PC-3 (cell line): Measurements from ENCODE around the gene DDX10. TPM values are rescaled to one million over a fixed set of nuclear protein-coding genes. Genes with fewer than 3 reads are reported as not detected.
A peak's percentile ranks its signal among the peaks of the same experiment; 100 is the strongest.

Experiments
- ATAC-seq: fragments of 200-7000 bp; cut with Tn5 transposase; 2 replicates; pipeline ENCODE4 v1.9.1; 2020; ENCODE audit warnings: mild to moderate bottlenecking, moderate library complexity
- BruUV-seq: library from RNA; stranded (reverse); fragments of 400-500 nt; replicated peaks from 2 replicates; lab custom pipeline; 2021; lab: Mats Ljungman, UMichigan
- CTCF ChIA-PET: fragments of 300-600 bp; sonication (Branson Sonifier 250); formaldehyde crosslinking; loops from one replicate; lab custom pipeline; 2022; ENCODE audit warnings: antibody characterized with exemption; lab: Charles Lee
- POLR2A ChIA-PET: fragments of 300-600 bp; sonication (Branson Sonifier 250); formaldehyde crosslinking; loops from one replicate; lab custom pipeline; 2022; ENCODE audit warnings: antibody characterized with exemption; ENCODE audit not compliant: unreplicated experiment; lab: Charles Lee
- DNase-seq: peaks from one replicate; pipeline ENCODE4 v3.0.0-alpha.2; 2015
- H2AFZ ChIP-seq: fragments of 300-600 bp; sonication (generic); 2 replicates; pipeline ENCODE4 v1.6.0; 2016; ENCODE audit warnings: antibody characterized with exemption, low read length
- H3F3A ChIP-seq: fragments of 300-600 bp; sonication (generic); one replicate; pipeline ENCODE4 v1.6.0; 2017; ENCODE audit warnings: antibody characterized with exemption, low read length, control low read depth, mild to moderate bottlenecking; ENCODE audit not compliant: unreplicated experiment
- H3K27ac ChIP-seq: fragments of 300-600 bp; sonication (generic); 2 replicates; pipeline ENCODE4 v1.5.1; 2016; ENCODE audit warnings: mild to moderate bottlenecking, low read length
- H3K27me3 ChIP-seq: fragments of 300-600 bp; sonication (generic); 2 replicates; pipeline ENCODE4 v1.6.1; 2016; ENCODE audit warnings: low read length, mixed read lengths
- H3K36me3 ChIP-seq: fragments of 300-600 bp; sonication (generic); 2 replicates; pipeline ENCODE4 v1.6.1; 2016; ENCODE audit warnings: low read depth, mixed run types, low read length, mixed read lengths
- H3K4me1 ChIP-seq: fragments of 300-600 bp; sonication (generic); 2 replicates; pipeline ENCODE4 v1.5.1; 2016; ENCODE audit warnings: low read length; ENCODE audit not compliant: insufficient read depth
- H3K4me2 ChIP-seq: fragments of 300-600 bp; sonication (generic); 2 replicates; pipeline ENCODE4 v1.6.0; 2016; ENCODE audit warnings: low read length
- H3K4me3 ChIP-seq: fragments of 300-600 bp; sonication (generic); 2 replicates; pipeline ENCODE4 v1.5.1; 2016; ENCODE audit warnings: mild to moderate bottlenecking, low read length, mixed read lengths
- H3K79me2 ChIP-seq: fragments of 300-600 bp; sonication (generic); 2 replicates; pipeline ENCODE4 v1.6.1; 2017; ENCODE audit warnings: low read length, mixed read lengths
- H3K9ac ChIP-seq: fragments of 300-600 bp; sonication (generic); 2 replicates; pipeline ENCODE4 v1.6.0; 2016; ENCODE audit warnings: mild to moderate bottlenecking, low read length
- H3K9me2 ChIP-seq: fragments of 300-600 bp; sonication (generic); replicated peaks from 2 replicates; pipeline ENCODE4 v1.6.1; 2016; ENCODE audit warnings: mixed run types, low read length, mixed read lengths
- H3K9me3 ChIP-seq: fragments of 300-600 bp; sonication (generic); 2 replicates; pipeline ENCODE4 v1.6.1; 2016; ENCODE audit warnings: low read length, mixed read lengths
- H4K20me1 ChIP-seq: fragments of 300-600 bp; sonication (generic); 2 replicates; pipeline ENCODE4 v1.6.1; 2016; ENCODE audit warnings: low read length, mixed read lengths
- EZH2 ChIP-seq: fragments of 300-600 bp; sonication (generic); IDR thresholded peaks from one replicate; pipeline ENCODE4 v1.6.1; 2017; ENCODE audit warnings: antibody characterized with exemption, mild to moderate bottlenecking, low read length; ENCODE audit not compliant: unreplicated experiment
- EZH2phosphoT487 ChIP-seq: fragments of 300-600 bp; sonication (generic); IDR thresholded peaks from 2 replicates; pipeline ENCODE4 v1.6.1; 2018; ENCODE audit warnings: mild to moderate bottlenecking, antibody characterized with exemption, low read length, borderline replicate concordance
- intact Hi-C: fragments of 100-400 bp; cut with micrococcal nuclease; formaldehyde crosslinking; loops from 2 replicates; pipeline ENCODE4 v1.9.0; 2023
- total RNA-seq: library from RNA; depleted of rRNA; stranded (reverse); fragments of >200 nt; gene quantifications from 2 replicates; pipeline ENCODE4 v1.2.3, GENCODE V29; 2014
- TF ChIP-seq, protein P1 (sequence below): fragments of 300-600 bp; sonication (generic); conservative IDR thresholded peaks from 2 replicates; pipeline ENCODE4 v1.5.1; 2017; ENCODE audit warnings: antibody characterized with exemption, low read depth, mild to moderate bottlenecking, low read length

Gene DDX10
- total RNA-seq, 1 experiment from 2014 or later: 55.2 TPM

DNA sequence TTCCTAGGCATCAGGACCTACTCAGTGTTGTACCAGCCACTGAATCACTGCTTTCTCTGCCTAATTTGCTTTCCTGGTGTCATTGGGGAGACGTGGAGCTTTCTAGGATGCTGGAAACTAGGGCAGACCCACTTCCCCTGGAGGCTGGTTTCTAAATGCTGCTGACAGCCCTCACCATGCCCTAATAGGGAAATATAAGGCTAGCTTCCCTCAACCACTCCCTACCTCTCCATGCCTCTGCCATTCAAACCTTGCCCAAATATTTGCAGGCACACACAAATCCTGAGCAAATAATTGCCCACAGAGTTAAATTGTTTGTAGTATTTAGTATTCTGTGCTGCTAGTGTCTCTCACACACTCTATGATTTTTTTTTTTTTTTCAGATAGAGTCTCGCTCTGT, 310.2 kb downstream of the DDX10 start:
- BruUV-seq: no TSS peak

DNA sequence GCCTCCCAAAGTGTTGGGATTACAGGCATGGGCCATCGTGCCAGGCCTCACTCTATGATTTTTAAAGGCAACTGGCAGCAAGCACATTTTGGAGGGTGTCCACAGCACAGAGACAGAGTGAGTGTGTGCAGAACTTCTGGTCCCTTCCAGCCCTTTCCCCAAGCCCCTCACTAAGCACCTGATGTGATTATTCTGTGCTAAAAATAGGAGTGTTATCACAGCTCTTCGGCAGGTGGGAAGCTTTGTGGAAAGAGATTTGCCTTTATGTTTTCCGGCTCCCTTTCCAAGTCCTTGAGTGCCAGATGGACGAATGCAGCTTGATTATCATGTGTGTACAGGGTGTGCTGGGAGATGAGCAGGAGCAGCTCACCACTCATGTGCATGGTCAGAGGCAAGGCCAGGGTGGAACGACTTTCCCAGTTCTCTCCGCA, 310.8 kb downstream of the DDX10 start:
- Histone ChIP-seq H3K36me3 (no peaks in the 10 kb centered on the region), H3K4me1 (peaks cover 22% of the 10 kb centered on the region), H3K4me2 (no peak overlapping the region), H4K20me1 (no peaks in the 10 kb centered on the region), H3K27me3 (no peaks in the 10 kb centered on the region), H3K9me2 (no peaks in the 10 kb centered on the region), H3K79me2 (no peaks in the 10 kb centered on the region), H3K9me3 (no peaks in the 10 kb centered on the region), H2AFZ (no peak overlapping the region), H3K4me3 (no peak overlapping the region), H3K9ac (no peak overlapping the region), H3F3A (no peaks in the 10 kb centered on the region), H3K27ac (no peak overlapping the region)
- intact Hi-C loops: loop anchor here (10.0 kb wide), 1 partner anchor 81 kb away; no protein-coding TSS in a partner anchor
- POLR2A ChIA-PET: no interaction called here
- DNase-seq (no peak), ATAC-seq (no peak)
- CTCF ChIA-PET: no interaction called here
- BruUV-seq: no TSS peak
- no peak for TF ChIP-seq EZH2phosphoT487
- TF ChIP-seq EZH2: no peak
- TF ChIP-seq, protein P1, sequence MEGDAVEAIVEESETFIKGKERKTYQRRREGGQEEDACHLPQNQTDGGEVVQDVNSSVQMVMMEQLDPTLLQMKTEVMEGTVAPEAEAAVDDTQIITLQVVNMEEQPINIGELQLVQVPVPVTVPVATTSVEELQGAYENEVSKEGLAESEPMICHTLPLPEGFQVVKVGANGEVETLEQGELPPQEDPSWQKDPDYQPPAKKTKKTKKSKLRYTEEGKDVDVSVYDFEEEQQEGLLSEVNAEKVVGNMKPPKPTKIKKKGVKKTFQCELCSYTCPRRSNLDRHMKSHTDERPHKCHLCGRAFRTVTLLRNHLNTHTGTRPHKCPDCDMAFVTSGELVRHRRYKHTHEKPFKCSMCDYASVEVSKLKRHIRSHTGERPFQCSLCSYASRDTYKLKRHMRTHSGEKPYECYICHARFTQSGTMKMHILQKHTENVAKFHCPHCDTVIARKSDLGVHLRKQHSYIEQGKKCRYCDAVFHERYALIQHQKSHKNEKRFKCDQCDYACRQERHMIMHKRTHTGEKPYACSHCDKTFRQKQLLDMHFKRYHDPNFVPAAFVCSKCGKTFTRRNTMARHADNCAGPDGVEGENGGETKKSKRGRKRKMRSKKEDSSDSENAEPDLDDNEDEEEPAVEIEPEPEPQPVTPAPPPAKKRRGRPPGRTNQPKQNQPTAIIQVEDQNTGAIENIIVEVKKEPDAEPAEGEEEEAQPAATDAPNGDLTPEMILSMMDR: no peak

More for the DNA sequence above, 310.2 kb downstream of the DDX10 start:
- Histone ChIP-seq H3K27ac (no peak overlapping the region), H3K79me2 (no peaks in the 10 kb centered on the region), H3K27me3 (no peaks in the 10 kb centered on the region), H3F3A (no peaks in the 10 kb centered on the region), H3K9ac (no peak overlapping the region), H2AFZ (no peak overlapping the region), H3K4me3 (no peak overlapping the region), H3K36me3 (no peaks in the 10 kb centered on the region), H3K9me3 (no peaks in the 10 kb centered on the region), H3K9me2 (no peaks in the 10 kb centered on the region), H3K4me2 (no peak overlapping the region), H4K20me1 (no peaks in the 10 kb centered on the region), H3K4me1 (peaks cover 22% of the 10 kb centered on the region)
- ATAC-seq (peak; percentile 72), DNase-seq (peak; percentile 57)
- TF ChIP-seq EZH2phosphoT487: no peak
- TF ChIP-seq EZH2: no peak
- TF ChIP-seq, protein P1: no peak
- ChIA-PET POLR2A (no interaction called here), CTCF (no interaction called here)
- intact Hi-C loops: loop anchor here (10.0 kb wide), 1 partner anchor 80 kb away; no protein-coding TSS in a partner anchor

DNA sequence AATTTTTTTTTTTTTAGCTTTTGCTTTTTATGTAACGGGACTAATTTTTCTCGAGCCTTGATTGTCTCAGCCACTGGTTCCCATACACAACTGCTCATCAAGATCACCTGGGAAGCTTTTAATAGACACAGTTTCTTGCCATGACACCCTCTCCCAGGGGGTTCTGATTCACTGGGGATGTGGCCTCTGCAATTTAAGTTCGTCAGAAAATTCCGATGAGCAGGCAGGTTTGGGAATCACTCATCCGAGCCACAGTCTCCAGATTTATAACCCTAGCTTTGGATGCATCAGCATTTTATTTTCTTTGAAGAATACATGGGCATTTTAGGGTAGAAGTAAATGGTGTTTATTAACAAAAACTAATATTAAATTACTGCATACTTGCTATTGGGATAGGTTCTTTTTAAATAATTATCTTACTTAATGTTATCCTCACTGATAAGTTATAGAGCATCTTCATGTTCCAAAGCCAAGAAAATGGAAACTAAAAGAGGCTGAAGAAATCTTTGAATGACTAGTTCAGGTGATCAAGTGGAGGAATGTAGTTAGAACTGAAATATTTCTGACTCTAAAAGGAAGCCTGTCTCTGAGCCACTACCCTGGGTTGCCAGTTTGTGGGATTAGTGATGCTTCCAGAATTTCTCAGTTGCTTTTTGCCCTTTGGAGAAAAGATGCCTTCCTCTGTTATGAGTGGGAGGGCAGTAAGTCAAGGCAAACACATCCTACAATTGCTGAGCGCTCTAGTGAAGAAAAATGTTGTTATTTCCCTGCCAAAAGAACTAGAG, 319.0 kb downstream of the DDX10 start:
- H3K4me2 ChIP-seq: no peak overlapping the region
- DNase-seq: no peak
- no peaks in the 10 kb centered on the region for H3K36me3 ChIP-seq
- H3K4me3 ChIP-seq: no peak overlapping the region
- no peak overlapping the region for H3K27ac ChIP-seq
- BruUV-seq: no TSS peak
- no peaks in the 10 kb centered on the region for H3F3A ChIP-seq
- intact Hi-C loops: no loop called here
- POLR2A ChIA-PET: no interaction called here
- H3K79me2 ChIP-seq: no peaks in the 10 kb centered on the region
- H4K20me1 ChIP-seq: no peaks in the 10 kb centered on the region
- no peaks in the 10 kb centered on the region for H3K27me3 ChIP-seq
- H3K9me2 ChIP-seq: no peaks in the 10 kb centered on the region
- no peaks in the 10 kb centered on the region for H3K4me1 ChIP-seq
- TF ChIP-seq, protein P1: no peak
- no peak for TF ChIP-seq EZH2
- TF ChIP-seq EZH2phosphoT487: no peak
- no peaks in the 10 kb centered on the region for H3K9me3 ChIP-seq
- H3K9ac ChIP-seq: no peak overlapping the region
- CTCF ChIA-PET: no interaction called here
- no peak for ATAC-seq
- H2AFZ ChIP-seq: no peak overlapping the region
